Stomach (tissue), 9 donors: ENCODE results near the gene DHRSX. TPM values are rescaled to one million over a fixed set of nuclear protein-coding genes. Genes with fewer than 3 reads are reported as not detected.
"Not testable (repeated sequence)": the region's sequence is repeated elsewhere in the genome, so short reads cannot be mapped to it uniquely, and the experiment has no call there.

Source experiments
- DNase-seq, 2 donors: peaks; one replicate each; pipeline versions ENCODE4 v3.0.0 to v3.0.0-alpha.2; 2013 to 2019
- H3K27ac ChIP-seq, 5 donors: fragments of 200-600 bp in 4 of 5; sonication (generic) in 4 of 5; one replicate each; pipeline ENCODE4 v1.5.1; 2013 to 2019; ENCODE audit warnings: mild to moderate bottlenecking in 1 of 5, moderate library complexity in 1 of 5
- H3K27me3 ChIP-seq, 3 donors: fragments of 200-600 bp; sonication (generic); one replicate each; pipeline ENCODE4 v1.5.1; 2017 to 2019; ENCODE audit warnings: mixed run types in 1 of 3
- H3K36me3 ChIP-seq, 4 donors: fragments of 200-600 bp; sonication (generic); 1 replicate in 3 of 4; 2 replicates in 1 of 4; pipeline ENCODE4 v1.5.1; 2016 to 2019
- H3K4me1 ChIP-seq, 4 donors: fragments of 200-600 bp; sonication (generic); one replicate each; pipeline ENCODE4 v1.5.1; 2016 to 2019
- H3K4me3 ChIP-seq, 4 donors: fragments of 200-600 bp; sonication (generic) in 3 of 4; one replicate each; pipeline ENCODE4 v1.5.1; 2016 to 2019; ENCODE audit warnings: mild to moderate bottlenecking in 1 of 4
- H3K9me3 ChIP-seq, 4 donors: fragments of 200-600 bp; sonication (generic); one replicate each; pipeline ENCODE4 v1.5.1; 2016 to 2019
- CTCF ChIP-seq, 7 experiments: fragments of 450-650 bp in 4 of 7; fragments of 200-600 bp in 3 of 7; sonication (generic) in 3 of 7; IDR thresholded peaks; one replicate each; pipeline ENCODE4 v1.5.1; 2016 to 2019; ENCODE audit warnings: antibody characterized with exemption in 7 of 7, control low read depth in 2 of 7, mild to moderate bottlenecking in 1 of 7
- EP300 ChIP-seq: sonication (generic); formaldehyde crosslinking; IDR thresholded peaks from one replicate; pipeline ENCODE4 v1.6.1; 2017; ENCODE audit warnings: antibody characterized with exemption
- POLR2A ChIP-seq, 4 donors: fragments of 450-650 bp; IDR thresholded peaks; one replicate each; pipeline ENCODE4 v1.6.1; 2016; ENCODE audit warnings: antibody characterized with exemption in 4 of 4, control low read depth in 2 of 4, mild to moderate bottlenecking in 1 of 4, moderate library complexity in 1 of 4
- POLR2AphosphoS5 ChIP-seq, 3 donors: sonication (generic); formaldehyde crosslinking; IDR thresholded peaks; one replicate each; pipeline ENCODE4 v1.6.1; 2016; ENCODE audit warnings: antibody characterized with exemption in 3 of 3
- WGBS, 5 donors: extraction: QIAGEN DNeasy Blood & Tissue Kit in 3 of 5; methylation state at CpG; one replicate each; pipeline versions ENCODE4 v1.1.5 to v1.1.7; 2013 to 2018; 5-methylcytosine and 5-hydroxymethylcytosine counted together
- intact Hi-C: fragments of 100-400 bp; cut with DNase I; formaldehyde crosslinking; loops from one replicate; pipeline ENCODE4 v1.15.1; 2023; ENCODE audit warnings: low total_unique reads
- polyA plus RNA-seq, 3 donors: library from polyadenylated mRNA; stranded (reverse); fragments of 200-250 nt; gene quantifications; one replicate each; pipeline ENCODE4 v1.2.3, GENCODE V29; 2013
- total RNA-seq, 5 donors: library from RNA; depleted of rRNA; stranded (reverse); fragments of >200 nt; gene quantifications; one replicate each; pipeline versions ENCODE4 v1.1.0 to v1.2.3, GENCODE V29; 2014 to 2016
- donor health status: healthy with polysubstance abuse.
- donor health status: Bipolar disorder and iron deficiency.
- donor health status: healthy.

Gene DHRSX
- total and polyA plus RNA-seq, 8 donors: 11.2 to 69.4 (median 21.1) TPM

GRCh38 chrX:2391869-2392606, 108.7 kb downstream of the DHRSX start:
- 84 to 89% (median 86%) methylated on average over 15 of the region's 15 CpGs for WGBS, 5 donors
- Histone ChIP-seq H3K36me3 (peaks cover 6 to 32% (median 24%) of the 10 kb centered on the region in 4 donors), H3K4me1 (peaks cover 4 to 15% (median 7%) of the 10 kb centered on the region in 4 donors), H3K9me3 (peaks cover 5 to 6% (median 5%) of the 10 kb centered on the region in 4 donors), H3K4me3 (no peak overlapping the region), H3K27ac (no peak overlapping the region), H3K27me3 (no peaks in the 10 kb centered on the region)
- TF ChIP-seq POLR2A (IDR thresholded peaks at IDR 0.05): no peak
- TF ChIP-seq CTCF (IDR thresholded peaks at IDR 0.05): no peak
- no peak for TF ChIP-seq POLR2AphosphoS5 (IDR thresholded peaks at IDR 0.05)
- no peak for TF ChIP-seq EP300
- no peak for DNase-seq
- intact Hi-C loops: no loop called here

- no peak overlapping the region for H3K4me3 ChIP-seq
- H3K27ac ChIP-seq: no peak overlapping the region
- intact Hi-C loops: no loop called here
- 94 to 99% (median 98%) methylated on average over 5 of the region's 5 CpGs for WGBS, 5 donors
- no peaks in the 10 kb centered on the region for H3K27me3 ChIP-seq
- peaks cover 5 to 6% (median 5%) of the 10 kb centered on the region in 4 donors for H3K9me3 ChIP-seq
- no peak for DNase-seq
- H3K36me3 ChIP-seq: peaks cover 6 to 32% (median 24%) of the 10 kb centered on the region in 4 donors
- TF ChIP-seq EP300: no peak
- peaks cover 4 to 16% (median 7%) of the 10 kb centered on the region in 4 donors for H3K4me1 ChIP-seq
Observed at GRCh38 chrX:2390754-2391153, 110.0 kb downstream of the DHRSX start.

- H3K9me3 ChIP-seq, H3K27ac ChIP-seq, DNase-seq, H3K27me3 ChIP-seq, H3K4me3 ChIP-seq, intact Hi-C loops: not testable (repeated sequence)
- 93 to 96% (median 95%) methylated on average over 15 of the region's 15 CpGs for WGBS, 5 donors
- Histone ChIP-seq H3K36me3 (peaks cover 6 to 35% (median 26%) of the 10 kb centered on the region in 4 donors), H3K4me1 (peaks cover 4 to 16% (median 7%) of the 10 kb centered on the region in 4 donors)
Observed at GRCh38 chrX:2389731-2390130, 111.0 kb downstream of the DHRSX start.

GRCh38 chrX:2389324-2389723, 111.5 kb downstream of the DHRSX start:
- 92 to 95% (median 93%) methylated on average over 6 of the region's 6 CpGs for WGBS, 5 donors

GRCh38 chrX:2388669-2389068, 112.1 kb downstream of the DHRSX start:
- intact Hi-C loops: no loop called here
- DNase-seq: no peak
- Histone ChIP-seq H3K27me3 (no peaks in the 10 kb centered on the region), H3K4me1 (peaks cover 4 to 24% (median 11%) of the 10 kb centered on the region in 4 donors), H3K4me3 (no peak overlapping the region), H3K27ac (no peak overlapping the region), H3K9me3 (peaks cover 5 to 6% (median 5%) of the 10 kb centered on the region in 4 donors), H3K36me3 (peaks cover 6 to 35% (median 26%) of the 10 kb centered on the region in 4 donors)
- 81 to 95% (median 89%) methylated on average over 4 of the region's 4 CpGs for WGBS, 5 donors
- TF ChIP-seq EP300 (no peak), CTCF (IDR thresholded peaks at IDR 0.05) (no peak), POLR2AphosphoS5 (IDR thresholded peaks at IDR 0.05) (no peak), POLR2A (IDR thresholded peaks at IDR 0.05) (no peak)

More at GRCh38 chrX:2389324-2389723, 111.5 kb downstream of the DHRSX start:
- Histone ChIP-seq H3K4me1 (peaks cover 4 to 20% (median 8%) of the 10 kb centered on the region in 4 donors), H3K9me3 (peaks cover 5 to 6% (median 5%) of the 10 kb centered on the region in 4 donors), H3K4me3 (no peak overlapping the region), H3K27me3 (no peaks in the 10 kb centered on the region), H3K36me3 (peaks cover 6 to 35% (median 26%) of the 10 kb centered on the region in 4 donors), H3K27ac (no peak overlapping the region)
- TF ChIP-seq CTCF (IDR thresholded peaks at IDR 0.05) (no peak), POLR2A (IDR thresholded peaks at IDR 0.05) (no peak), EP300 (no peak)
- no peak for DNase-seq
- intact Hi-C loops: no loop called here
